ENCODE data around the gene PAX7.

Gene PAX7

GRCh38 chr1:18653367-18653766 lies 22.7 kb downstream of the PAX7 start:
- TF ChIP-seq CTCF (IDR thresholded peaks at IDR 0.05; ENCODE audit: low read depth, low read length) = no peak
- H3K4me3 ChIP-seq (replicated peaks in 1 of 2; ENCODE audit: low read depth in 2 of 2, low read length in 2 of 2) = no peak overlapping the region
- DNase-seq (ENCODE audit: low read depth in 2 of 2) = no peak

DNA sequence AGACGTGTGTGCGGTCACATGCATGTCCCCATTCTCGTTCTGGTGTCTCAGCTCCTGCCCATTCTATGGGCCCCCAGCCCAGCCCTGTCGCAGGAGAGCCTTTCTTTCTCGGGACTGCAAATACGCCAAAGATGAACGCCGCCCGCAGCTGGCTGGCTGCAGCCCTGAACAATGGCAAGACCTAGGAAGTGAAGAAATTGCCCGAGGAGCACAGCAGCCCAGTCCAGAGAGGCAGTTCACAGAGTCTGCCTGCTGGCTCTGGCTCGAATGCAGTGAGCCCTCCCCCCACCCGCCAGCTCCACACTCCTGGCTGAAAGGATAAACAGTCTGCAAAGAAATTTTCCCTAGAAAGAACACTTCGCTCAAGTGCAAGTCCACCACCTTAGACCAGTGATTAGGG lies 23.3 kb downstream of the PAX7 start:
- TF ChIP-seq CTCF (IDR thresholded peaks at IDR 0.05; ENCODE audit: low read depth, low read length) = no peak

DNA sequence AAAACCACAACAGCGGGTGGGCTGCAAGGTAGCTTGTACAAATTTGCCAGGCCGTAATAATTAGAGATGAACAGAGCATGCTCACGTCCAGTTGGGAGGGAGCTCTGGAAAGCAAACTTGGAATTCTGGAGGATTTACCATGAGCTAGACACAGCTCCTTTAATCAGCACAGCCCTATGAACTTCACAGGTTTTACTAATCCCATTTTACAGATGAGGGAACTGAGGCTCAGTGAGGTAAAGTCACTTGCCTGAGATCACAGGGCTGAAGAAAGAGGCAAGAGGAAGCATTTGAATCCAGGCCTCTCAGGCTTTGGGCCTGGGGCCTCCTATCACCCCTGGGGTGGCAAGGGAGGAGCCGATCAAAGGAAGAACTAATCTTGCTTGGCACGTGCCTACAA lies 24.0 kb downstream of the PAX7 start:
- no peak for DNase-seq (ENCODE audit: low read depth in 2 of 2)
- no peak for TF ChIP-seq CTCF (IDR thresholded peaks at IDR 0.05; ENCODE audit: low read depth, low read length)
- no peak overlapping the region for H3K4me3 ChIP-seq (replicated peaks in 1 of 2; ENCODE audit: low read depth in 2 of 2, low read length in 2 of 2)

More for the DNA sequence above, 23.3 kb downstream of the PAX7 start:
- no peak overlapping the region for H3K4me3 ChIP-seq (replicated peaks in 1 of 2; ENCODE audit: low read depth in 2 of 2, low read length in 2 of 2)
- no peak for DNase-seq (ENCODE audit: low read depth in 2 of 2)

DNA sequence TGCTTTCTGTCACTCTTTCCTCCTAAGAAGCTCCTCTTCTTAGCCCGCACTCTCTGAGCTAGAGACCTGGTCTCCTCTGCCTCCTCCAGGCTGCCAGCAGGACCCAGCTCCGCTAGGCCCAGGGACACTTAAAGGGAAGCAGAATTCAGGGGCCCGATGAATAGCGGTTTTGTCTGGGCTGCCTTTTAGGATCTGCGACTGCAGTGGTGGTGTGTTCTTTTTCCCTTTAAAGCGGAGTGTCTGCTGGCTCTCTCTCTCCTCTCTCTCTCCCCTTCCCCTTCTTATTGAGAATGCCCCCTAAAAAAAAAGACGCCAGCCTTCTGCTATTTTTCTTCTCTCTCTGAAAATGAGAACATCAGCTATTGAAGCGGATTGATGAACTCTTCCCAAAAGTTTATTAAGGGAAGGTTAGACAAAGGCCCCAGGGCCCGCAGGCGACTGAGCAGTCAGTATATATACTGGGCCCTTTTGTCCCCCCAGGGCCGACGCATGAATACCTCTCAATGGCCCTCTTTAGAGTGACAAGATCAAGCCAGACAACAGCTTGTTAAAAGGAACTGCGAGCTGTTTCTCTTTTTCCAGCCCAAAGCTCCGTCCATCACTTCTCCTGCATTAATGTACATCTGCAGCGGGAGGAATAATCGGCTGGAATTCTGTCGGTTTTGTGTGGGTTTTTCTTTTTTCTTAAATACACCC lies 27.0 kb downstream of the PAX7 start:
- no peak overlapping the region for H3K4me3 ChIP-seq (replicated peaks in 1 of 2; ENCODE audit: low read depth in 2 of 2, low read length in 2 of 2)
- DNase-seq (ENCODE audit: low read depth in 2 of 2) = no peak
- no peak for TF ChIP-seq CTCF (IDR thresholded peaks at IDR 0.05; ENCODE audit: low read depth, low read length)

- DNase-seq (ENCODE audit: low read depth in 2 of 2) = no peak
- H3K4me3 ChIP-seq (replicated peaks in 1 of 2; ENCODE audit: low read depth in 2 of 2, low read length in 2 of 2) = no peak overlapping the region
- TF ChIP-seq CTCF (IDR thresholded peaks at IDR 0.05; ENCODE audit: low read depth, low read length) = no peak
Measured at GRCh38 chr1:18658831-18659230, 28.2 kb downstream of the PAX7 start.

- no peak for DNase-seq (ENCODE audit: low read depth in 2 of 2)
- TF ChIP-seq CTCF (IDR thresholded peaks at IDR 0.05; ENCODE audit: low read depth, low read length) = no peak
- H3K4me3 ChIP-seq (replicated peaks in 1 of 2; ENCODE audit: low read depth in 2 of 2, low read length in 2 of 2) = no peak overlapping the region
Measured at GRCh38 chr1:18661404-18662285, 31.0 kb downstream of the PAX7 start.

All from cardiac fibroblast (primary cell).